Measurements from ENCODE around the gene WDR73.
"Not testable (repeated sequence)": the region's sequence is repeated elsewhere in the genome, so short reads cannot be mapped to it uniquely, and the experiment has no call there.

Gene WDR73

DNA sequence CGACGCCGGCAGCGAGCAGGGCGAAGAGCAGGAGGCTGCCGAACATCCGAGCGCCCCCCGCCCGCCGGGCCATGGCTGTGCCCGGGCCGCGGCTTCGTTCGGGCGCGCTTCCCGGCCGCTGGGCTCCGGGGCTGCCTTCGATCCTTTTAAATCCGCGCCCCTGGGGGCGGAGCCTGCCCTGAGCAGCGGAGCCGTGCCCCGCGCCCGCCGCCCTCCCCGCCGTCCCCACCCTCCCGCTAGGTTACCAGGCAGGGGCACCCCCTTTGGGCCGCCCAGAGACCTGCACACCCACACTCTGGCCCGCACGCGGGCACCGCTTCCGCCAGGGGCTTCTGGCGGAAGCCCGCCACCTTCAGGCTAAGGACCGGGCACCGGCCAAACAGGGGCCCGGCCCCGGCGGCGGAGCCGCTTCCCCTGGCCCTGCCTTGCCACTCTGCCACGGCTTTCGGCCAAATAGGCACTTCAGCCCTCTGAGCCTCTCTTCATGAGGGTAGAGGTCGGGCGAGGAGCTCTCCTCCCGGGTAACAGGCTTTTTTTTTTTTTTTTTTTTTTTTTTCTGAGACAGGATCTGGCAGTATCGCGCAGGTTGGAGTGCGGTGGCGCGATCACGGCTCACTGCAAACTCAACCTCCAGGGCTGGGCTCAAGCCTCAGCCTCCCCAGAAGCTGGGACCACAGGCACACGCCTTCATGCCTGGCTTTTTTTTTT lies 4.2 kb upstream of the WDR73 start, which contains the start of gene NMB:
NMB (minus strand) TSS at position 120 of the 708 bp plus-strand sequence; CDS start at position 73, 47 bp downstream.
- intact Hi-C loops (cut with DNase I), result loop anchor here (5.0 kb wide), 2 partner anchors 59 to 274 kb away; partner anchors contain the start of gene SEC11A
- DNase-seq, result peak; percentile 39 to 95 (median 66)

DNA sequence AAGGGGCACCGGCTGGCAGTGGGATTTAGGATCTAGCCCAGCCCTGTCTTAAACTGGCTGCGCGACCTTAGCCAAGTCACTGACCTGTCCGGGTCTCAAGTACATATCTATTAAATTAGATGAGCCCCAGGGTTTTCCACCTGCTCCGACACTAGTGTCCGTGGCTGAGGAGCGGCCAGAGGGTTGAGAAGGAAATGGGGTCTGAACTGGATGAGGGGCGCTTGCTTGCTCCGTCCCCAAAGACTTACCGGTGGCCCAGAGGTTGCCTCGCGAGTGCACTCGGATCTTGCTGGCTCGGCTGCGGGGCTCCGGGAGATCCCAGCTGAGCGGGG lies 3.6 kb upstream of the WDR73 start:
- DNase-seq, result no peak
- intact Hi-C loops (cut with DNase I), result loop anchor here (5.0 kb wide), 2 partner anchors 60 to 275 kb away; partner anchors contain the start of gene SEC11A

DNA sequence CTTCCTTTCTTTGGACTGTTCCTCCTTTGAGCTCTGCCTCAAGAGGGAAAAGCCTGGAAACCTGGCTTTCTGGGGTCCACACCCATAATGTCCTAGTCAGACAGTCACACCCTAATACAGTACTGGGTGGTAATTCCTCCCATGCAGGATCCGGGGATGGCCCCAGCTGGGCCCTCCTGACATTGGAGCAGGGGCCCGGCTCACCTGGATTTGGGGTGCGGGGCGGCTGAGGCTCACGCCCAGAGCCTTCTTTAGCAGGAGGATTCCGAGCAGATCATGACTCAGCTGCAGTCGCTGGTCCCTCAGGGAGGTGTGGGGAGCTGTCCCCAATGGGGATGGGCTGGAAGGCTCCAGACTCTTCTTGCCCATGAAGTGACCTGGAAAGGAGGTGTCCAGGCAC lies 2.9 kb upstream of the WDR73 start:
- intact Hi-C loops (cut with DNase I), result loop anchor here (5.0 kb wide), 2 partner anchors 60 to 275 kb away; partner anchors contain the start of gene SEC11A
- DNase-seq, result no peak

DNA sequence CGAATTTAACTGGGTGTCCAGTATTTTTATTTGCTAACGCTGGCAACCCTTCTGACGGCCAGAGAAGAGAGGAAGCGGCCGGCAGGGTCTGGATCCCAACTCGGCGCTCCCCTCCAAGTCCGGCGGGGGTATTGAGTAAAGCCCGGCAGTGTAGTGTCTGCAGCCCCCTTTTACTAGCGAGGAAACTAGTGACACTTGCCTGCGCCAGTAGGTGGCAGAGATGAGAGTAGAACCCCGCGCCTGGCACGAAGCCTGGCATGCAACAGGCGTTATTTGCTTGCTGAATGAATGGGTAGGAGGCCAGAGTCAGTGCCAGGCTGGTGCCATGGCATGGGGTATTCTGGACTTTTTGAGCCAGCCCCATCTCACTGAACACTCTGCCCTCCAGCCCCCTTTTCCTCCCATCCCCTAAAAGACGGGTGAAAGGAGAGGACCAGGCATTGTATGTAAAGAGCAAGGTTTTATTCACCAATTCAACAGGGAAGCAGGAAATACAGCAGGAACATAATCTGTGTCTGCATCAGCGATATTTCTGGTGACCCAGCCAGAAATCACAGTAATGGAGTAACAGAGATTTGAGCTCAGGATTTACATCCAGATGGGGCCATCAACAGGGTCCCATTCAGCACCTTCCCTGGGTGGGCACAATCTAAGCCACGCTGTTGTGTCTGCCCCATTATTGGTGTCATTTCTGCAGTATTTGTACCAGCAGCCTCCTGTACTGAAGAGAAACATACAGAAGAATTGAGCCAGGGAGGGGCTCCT lies 788 bp upstream of the WDR73 start:
- DNase-seq, result peak; percentile 75 to 98 (median 87)
- intact Hi-C loops (cut with DNase I), result loop anchor here (2.0 to 5.0 kb wide), 3 partner anchors 62 to 277 kb away; partner anchors contain the start of genes SEC11A and ZNF592

DNA sequence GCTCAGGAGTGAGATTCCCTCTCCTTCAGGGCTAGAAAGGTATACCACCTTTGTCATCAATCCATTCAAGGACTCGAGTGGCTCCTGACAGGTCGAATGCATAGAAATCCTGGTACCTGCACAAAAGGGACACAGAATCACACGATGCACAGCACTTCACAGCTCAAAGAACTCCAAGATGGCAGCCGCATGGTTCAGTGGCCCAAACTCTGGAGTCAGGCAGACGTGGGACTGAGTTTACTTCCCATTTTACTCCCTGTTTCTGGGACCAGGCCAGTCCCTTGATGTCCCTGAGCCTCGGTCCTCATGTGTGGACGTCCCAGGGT lies 536 bp downstream of the WDR73 start:
- intact Hi-C loops (cut with DNase I), result no loop called here
- peak in 1 of 10 donors; percentile 20 for DNase-seq

DNA sequence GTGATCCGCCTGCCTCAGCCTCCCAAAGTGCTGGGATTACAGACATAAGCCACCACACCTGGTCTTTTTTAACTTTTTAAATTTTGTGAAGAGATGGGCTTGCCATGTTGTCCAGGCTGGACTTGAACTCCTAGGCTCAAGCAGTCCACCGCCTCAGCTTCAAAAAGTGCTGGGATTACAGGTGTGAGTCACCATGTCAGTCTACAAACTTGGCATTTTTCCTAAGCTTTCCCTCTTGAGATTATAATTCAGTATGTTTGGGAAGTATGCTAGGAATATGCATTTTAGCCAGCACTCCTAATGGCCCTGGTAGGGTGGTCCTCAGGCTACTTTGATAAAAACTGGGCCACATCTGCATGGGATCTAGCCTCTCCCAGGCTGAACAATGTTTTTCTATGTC lies 4.4 kb downstream of the WDR73 start:
- intact Hi-C loops (cut with DNase I), result no loop called here

DNA sequence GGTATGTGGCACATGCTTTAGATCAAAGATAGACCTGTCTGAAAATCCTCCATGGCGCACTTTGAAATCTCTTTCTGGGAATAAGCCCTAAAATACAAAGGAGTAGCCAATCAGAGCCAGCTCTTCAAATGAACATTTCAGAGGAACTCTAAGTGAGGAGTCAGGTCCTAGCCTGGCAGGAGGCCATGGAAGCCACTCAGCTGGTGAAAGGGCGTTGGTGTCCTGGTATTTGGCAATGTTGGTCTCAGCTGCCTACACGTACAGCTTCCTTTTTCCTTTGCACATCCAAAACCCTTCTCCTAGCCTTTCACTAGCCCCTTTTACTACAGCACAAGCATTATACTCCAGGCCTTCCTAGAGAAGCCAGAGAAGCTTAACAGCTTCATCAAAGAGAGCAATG lies 5.5 kb downstream of the WDR73 start:
- DNase-seq, result peak in 1 of 10 donors; percentile 68
- intact Hi-C loops (cut with DNase I), result no loop called here

More for the DNA sequence above, 4.4 kb downstream of the WDR73 start:
- DNase-seq, result no peak

DNA sequence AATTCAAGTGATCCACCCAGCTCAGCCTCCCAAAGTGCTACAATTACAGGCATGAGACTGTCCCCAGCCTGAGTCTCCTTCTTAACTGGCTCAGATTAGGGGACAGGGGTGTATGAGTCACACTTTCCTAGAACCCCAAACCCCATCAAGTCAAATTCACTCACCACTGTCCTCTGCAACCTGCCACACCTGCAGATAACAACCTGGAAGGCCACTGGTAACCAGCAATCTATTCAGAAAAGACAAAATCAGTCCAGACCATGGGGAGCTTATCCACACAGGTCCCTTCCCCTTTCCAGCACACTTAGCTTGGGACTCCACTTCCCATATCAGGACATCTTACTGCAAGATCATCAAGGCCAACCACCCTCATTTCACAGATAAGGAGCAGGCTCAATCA lies 6.4 kb downstream of the WDR73 start:
- DNase-seq, result no peak
- intact Hi-C loops (cut with DNase I), result no loop called here

DNA sequence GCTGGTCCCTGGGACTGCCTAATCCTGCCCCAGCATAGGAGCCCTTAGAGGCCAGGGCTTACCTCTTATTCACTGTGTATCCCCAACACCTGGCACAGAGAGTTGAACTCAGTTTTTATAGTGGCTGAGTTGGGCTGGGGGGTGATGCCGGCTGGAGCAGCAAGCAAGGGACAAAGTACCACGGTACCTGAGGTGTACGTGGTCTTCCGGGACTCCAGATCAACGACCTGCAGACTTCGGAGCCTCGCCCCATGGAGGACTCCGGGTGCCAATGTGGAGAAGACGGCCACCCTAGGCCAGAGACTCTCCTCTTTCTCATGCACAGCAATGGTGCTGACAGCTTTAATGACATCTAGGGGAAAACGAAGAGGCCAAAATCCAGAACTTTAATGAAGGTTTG lies 8.1 kb downstream of the WDR73 start:
- peak in 1 of 10 donors; percentile 50 for DNase-seq
- intact Hi-C loops (cut with DNase I), result no loop called here

DNA sequence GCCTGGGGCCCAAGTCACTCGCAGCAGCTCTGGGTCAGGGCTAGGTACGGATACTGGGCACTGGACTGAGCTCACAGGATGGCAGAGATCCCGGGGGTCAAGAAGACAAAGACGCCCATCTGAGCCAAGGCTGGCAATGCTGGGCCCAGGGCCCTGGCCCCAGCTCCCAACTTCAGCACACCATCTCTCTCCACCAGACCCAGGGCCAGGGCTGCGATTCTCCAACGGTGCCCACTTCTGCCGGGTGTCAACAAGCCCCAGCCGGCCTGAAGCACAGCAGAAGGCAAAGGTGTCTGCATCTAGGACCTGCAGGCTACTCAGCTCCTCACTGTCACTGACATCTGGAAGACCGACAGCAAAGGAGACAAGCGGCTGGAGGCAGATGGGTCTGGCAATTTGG lies 8.6 kb downstream of the WDR73 start:
- DNase-seq, result peak in 2 of 10 donors; percentile 23 to 64
- intact Hi-C loops (cut with DNase I), result no loop called here

DNA sequence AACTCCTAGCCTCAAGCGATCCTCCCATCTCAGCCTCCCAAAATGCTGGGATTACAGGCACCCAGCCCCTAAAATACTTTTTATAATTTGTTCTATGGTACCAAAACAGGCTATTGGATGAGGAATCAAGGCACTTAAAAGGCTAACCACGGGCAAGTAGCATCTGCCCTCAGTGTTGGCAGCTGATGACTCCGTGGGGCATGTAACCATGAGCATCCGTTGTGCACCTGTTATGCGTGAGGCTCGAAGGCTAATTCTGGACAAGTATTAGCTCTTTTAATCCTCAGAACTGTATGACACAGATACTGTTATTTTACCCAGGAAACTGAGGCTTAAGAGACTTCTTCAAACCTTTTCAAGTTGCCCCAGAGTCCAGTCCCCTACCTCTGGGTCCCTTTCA lies 10.2 kb downstream of the WDR73 start:
- intact Hi-C loops (cut with DNase I), result no loop called here

DNA sequence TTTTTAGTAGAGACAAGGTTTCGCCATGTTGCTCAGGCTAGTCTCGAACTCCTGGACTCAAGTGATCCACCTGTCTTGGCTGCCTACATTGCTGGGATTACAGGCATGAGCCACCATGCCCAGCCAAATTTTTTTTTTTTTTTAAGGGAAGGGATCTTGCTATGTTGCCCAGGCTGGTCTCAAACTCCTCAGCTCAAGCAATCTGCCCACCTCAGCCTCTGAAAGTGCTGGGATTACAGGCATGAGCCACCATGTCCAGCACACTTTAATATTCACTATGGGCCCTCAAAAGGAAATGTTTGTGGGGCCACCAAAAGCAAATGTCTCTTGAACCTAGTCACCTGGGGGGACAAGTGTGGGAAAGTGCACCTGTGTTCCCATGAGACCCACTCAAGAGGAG lies 11.4 kb downstream of the WDR73 start:
- intact Hi-C loops (cut with DNase I); DNase-seq: not testable (repeated sequence)

More for the DNA sequence above, 10.2 kb downstream of the WDR73 start:
- no peak for DNase-seq

DNA sequence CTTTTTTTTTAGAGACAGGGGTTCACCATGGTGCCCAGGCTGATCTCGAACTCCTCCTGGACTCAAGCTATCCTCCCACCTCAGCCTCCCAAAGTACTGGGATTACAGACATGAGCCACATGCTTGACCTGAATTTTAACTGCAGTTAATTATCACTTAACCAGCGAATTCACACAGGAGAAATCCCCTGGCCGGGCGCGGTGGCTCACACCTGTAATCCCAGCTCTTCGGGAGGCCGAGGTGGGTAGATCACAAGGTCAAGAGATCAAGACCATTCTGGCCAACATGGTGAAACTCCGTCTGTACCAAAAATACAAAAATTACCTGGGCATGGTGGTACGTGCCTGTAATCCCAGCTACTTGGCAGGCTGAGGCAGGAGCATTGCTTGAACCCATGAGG lies 12.2 kb downstream of the WDR73 start:
- intact Hi-C loops (cut with DNase I), result not testable (repeated sequence)
- DNase-seq, result peak in 1 of 10 donors; percentile 28

DNA sequence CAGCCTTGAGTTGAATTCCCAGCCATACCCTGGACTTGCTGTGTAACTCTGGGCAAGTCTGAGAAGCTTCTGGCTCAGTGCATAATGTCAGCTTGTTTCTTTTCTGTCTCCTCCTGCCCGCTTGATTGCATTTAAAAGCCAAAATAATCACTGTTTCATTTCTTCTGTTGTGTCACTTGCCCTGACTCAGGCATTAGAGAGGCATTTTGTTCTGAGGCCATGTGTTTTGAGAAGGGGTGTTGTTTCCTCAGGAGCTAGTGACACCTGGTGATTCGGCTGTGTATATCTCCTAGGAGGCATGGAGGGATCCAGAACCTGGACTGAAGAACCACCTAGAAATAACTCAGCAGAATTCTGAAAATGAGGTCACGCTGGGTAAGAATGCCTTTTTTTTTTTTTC lies 16.0 kb downstream of the WDR73 start:
- intact Hi-C loops (cut with DNase I), result no loop called here
- peak in 1 of 10 donors; percentile 21 for DNase-seq

DNA sequence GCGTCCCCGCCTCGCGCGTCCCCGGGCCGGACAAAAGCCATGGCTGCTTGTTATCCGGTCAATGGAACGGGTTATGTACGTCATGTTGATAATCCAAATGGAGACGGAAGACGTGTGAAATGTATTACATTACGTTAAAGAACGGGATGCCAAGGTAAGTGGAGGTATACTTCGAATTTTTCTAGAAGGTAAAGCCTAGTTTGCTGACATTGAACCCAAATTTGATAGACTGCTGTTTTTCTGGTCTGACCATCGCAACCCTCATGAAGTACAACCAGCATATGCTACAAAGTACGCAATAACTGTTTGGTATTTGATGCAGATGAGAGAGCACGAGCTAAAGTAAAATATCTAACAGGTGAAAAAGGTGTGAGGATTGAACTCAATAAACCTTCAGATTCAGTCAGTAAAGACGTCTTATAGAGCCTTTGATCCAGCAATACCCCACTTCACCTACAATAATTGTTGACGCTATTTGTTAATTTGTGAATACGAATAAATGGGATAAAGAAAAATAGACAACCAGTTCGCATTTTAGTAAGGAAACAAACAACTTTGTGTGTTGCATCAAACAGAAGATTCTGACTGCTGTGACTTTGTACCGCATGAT lies 19.8 kb downstream of the WDR73 start:
- intact Hi-C loops (cut with DNase I), result loop anchor here (5.0 kb wide), 1 partner anchor 47 kb away; no protein-coding TSS in a partner anchor
- DNase-seq, result no peak

DNA sequence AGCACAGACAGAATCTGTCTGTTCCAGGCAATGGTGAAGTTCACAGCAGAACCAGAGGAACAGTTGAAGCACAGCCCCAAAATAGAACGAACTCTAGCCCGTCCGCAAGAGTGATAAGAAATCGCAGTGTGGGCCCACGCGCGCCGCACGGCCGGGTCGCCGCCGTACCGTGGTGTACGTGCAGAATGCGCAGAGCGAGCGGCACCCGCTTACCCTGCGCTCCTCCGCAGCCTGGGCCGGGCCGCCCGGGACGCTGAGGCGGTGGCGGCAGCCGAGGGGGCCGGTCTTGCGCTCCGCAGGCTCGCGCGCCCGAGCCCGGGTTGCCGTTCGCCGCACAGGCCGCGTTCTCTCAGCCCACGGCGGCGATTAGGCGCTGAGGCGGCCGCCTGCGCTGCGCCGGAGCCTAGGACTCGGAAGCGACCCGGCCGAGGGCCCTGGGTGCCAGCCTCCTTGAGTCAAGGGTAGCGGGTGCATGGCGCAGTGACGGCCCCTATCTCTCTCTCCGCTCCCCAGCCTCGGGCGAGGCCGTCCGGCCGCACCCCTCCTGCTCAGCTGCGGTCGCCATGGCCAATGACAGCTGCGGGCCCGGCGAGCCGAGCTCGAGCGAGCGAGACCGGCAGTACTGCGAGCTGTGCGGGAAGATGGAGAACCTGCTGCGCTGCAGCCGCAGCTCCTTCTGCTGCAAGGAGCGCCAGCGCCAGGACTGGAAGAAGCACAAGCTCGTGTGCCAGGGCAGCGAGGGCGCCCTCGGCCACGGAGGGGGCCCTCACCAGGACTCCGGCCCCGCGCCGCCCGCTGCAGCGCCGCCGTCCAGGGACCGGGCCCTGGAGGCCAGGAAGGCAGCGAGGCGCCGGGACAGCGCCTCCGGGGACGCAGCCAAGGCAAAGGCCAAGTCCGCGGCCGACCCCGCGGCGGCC lies 20.5 kb downstream of the WDR73 start:
- intact Hi-C loops (cut with DNase I), result loop anchor here (5.0 kb wide), 1 partner anchor 46 kb away; no protein-coding TSS in a partner anchor

DNA sequence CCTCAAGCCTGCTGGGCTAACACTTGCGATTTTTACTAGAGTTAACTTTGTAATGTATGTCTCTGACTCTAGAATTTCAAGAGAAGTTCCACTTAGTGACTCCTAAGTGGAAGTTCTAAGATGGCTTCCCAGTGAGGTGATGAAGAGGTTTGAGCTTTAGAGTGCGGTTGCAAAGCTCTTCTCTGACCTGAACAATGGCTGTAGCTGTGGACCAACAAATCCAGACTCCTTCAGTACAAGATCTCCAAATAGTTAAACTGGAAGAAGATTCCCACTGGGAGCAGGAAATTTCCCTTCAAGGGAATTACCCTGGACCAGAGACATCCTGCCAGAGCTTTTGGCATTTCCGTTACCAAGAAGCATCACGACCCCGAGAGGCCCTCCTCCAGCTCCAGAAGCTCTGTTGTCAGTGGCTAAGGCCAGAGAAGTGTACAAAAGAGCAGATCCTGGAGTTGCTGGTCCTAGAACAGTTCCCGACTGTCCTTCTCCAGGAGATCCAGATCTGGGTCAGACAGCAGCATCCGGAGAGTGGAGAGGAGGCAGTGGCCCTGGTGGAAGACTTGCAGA lies 22.3 kb downstream of the WDR73 start:
- DNase-seq, result no peak
- intact Hi-C loops (cut with DNase I), result loop anchor here (2.0 to 5.0 kb wide), 2 partner anchors 31 to 44 kb away; partner anchors contain the start of gene ZSCAN2

More for the DNA sequence above, 20.5 kb downstream of the WDR73 start:
- DNase-seq, result peak; percentile 41 to 94 (median 65)

DNA sequence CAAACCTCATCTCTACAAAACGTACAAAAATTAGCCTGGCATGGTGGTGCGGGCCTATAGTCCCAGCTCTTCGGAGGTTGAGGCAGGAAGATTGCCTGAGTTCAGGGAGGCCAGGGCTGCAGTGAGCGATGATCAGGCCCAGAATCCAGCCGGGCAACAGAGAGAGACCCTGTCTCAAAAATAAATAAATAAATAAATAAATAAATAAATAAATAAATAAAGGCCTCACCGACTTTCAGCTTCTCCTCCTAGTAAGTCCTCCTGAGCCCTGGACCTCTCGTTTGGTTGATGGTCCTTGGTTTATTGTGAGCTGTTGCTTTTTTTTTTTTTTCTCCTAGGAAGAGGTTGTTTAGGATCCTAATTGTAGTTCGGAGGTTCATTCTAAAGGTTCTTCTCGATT lies 25.1 kb downstream of the WDR73 start:
- intact Hi-C loops (cut with DNase I), result no loop called here
- no peak for DNase-seq

DNA sequence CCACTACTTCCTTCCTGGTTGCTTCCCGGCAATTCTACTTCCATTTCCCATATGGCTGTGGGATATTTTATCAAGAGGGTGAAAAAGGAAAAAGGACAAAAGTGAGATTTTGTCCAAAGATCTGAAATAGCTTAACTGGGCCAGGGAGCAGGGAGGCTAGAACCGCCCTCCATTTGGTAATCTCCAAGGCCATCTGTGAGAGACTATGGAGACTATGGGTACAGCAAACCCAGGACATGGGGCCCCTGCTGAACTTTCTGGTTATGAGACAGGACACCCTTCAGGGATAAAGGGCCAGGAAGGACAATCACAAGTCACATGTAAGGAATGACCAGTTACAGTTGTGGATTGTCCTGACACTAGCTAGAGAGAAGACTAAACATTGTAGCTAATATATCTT lies 29.0 kb downstream of the WDR73 start:
- no peak for DNase-seq
- intact Hi-C loops (cut with DNase I), result no loop called here

DNA sequence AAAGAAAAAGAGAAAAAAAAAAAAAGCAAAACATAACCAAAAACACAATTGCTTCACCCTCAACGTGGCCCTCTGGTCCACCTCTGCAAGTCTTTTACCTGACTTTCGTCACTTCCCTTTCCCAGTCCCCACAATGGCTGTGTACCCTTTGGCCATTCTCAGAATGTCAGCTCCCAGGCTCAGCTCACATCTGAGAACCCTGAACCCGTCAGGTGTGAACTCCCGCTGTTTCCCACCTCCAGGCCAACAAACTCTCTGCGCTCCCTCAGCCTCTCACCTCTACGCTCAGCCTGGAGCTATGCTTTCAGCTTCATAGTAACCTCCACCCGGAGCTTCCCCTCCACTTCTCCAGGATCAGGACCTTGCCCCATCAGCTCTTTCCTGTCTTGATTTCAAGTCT lies 29.7 kb downstream of the WDR73 start:
- intact Hi-C loops (cut with DNase I), result no loop called here
- no peak for DNase-seq
